Neuronal stem cell (in vitro differentiated cells): Measurements from ENCODE around the gene STXBP5.

ENCODE experiments used
- DNase-seq: peaks from one replicate; pipeline ENCODE4 v3.0.0-alpha.2; 2013; ENCODE audit warnings: low spot score
- H2AFZ ChIP-seq: one replicate; pipeline ENCODE4 v1.6.1; 2013; ENCODE audit warnings: mild to moderate bottlenecking, low read length, inconsistent platforms
- H2AK5ac ChIP-seq: 2 replicates; pipeline ENCODE4 v1.6.1; 2013; ENCODE audit warnings: low read depth, mild to moderate bottlenecking, inconsistent platforms, low read length, moderate library complexity, mixed read lengths
- H2BK120ac ChIP-seq: 2 replicates; pipeline ENCODE4 v1.6.1; 2013; ENCODE audit warnings: low read depth, mild to moderate bottlenecking, inconsistent platforms, low read length, moderate library complexity, mixed read lengths
- H2BK12ac ChIP-seq: one replicate; pipeline ENCODE4 v1.6.1; 2013; ENCODE audit warnings: low read length, inconsistent platforms
- H2BK15ac ChIP-seq: 2 replicates; pipeline ENCODE4 v1.6.1; 2013; ENCODE audit warnings: mild to moderate bottlenecking, low read length, inconsistent platforms, mixed read lengths
- H2BK5ac ChIP-seq: one replicate; pipeline ENCODE4 v1.6.1; 2013; ENCODE audit warnings: inconsistent platforms, mild to moderate bottlenecking, low read length, moderate library complexity
- H3K14ac ChIP-seq: one replicate; pipeline ENCODE4 v1.6.1; 2013; ENCODE audit warnings: low read length, inconsistent platforms
- H3K18ac ChIP-seq: 2 replicates; pipeline ENCODE4 v1.6.1; 2013; ENCODE audit warnings: low read length, inconsistent platforms
- H3K23ac ChIP-seq: 2 replicates; pipeline ENCODE4 v1.6.1; 2013; ENCODE audit warnings: low read depth, mild to moderate bottlenecking, mixed read lengths, low read length, inconsistent platforms; ENCODE audit not compliant: poor library complexity
- H3K27ac ChIP-seq: replicated peaks from 3 replicates; pipeline ENCODE4 v1.5.1; 2013; ENCODE audit warnings: low read length, inconsistent platforms
- H3K27me3 ChIP-seq, 3 experiments: 2 replicates each; pipeline ENCODE4 v1.6.1; 2013; ENCODE audit warnings: low read length in 3 of 3, mild to moderate bottlenecking in 2 of 3, inconsistent platforms in 1 of 3, low read depth in 1 of 3, mixed read lengths in 1 of 3, moderate library complexity in 1 of 3; ENCODE audit not compliant: control insufficient read depth in 3 of 3, insufficient read depth in 3 of 3
- H3K36me3 ChIP-seq, 2 donors: replicated peaks in 1 of 2; 2 replicates each; pipeline ENCODE4 v1.6.1; 2013; ENCODE audit warnings: low read length in 2 of 2; ENCODE audit not compliant: control insufficient read depth in 2 of 2, insufficient read depth in 2 of 2
- H3K4ac ChIP-seq: 2 replicates; pipeline ENCODE4 v1.6.1; 2013; ENCODE audit warnings: inconsistent platforms, mild to moderate bottlenecking, low read length, moderate library complexity
- H3K4me1 ChIP-seq, 2 donors: 1 replicate in 1 of 2; 2 replicates in 1 of 2; pipeline ENCODE4 v1.6.1; 2013; ENCODE audit warnings: low read length in 2 of 2, low read depth in 1 of 2; ENCODE audit not compliant: control insufficient read depth in 2 of 2, insufficient read depth in 1 of 2
- H3K4me2 ChIP-seq: one replicate; pipeline ENCODE4 v1.6.1; 2013; ENCODE audit warnings: mild to moderate bottlenecking, low read length, inconsistent platforms; ENCODE audit not compliant: insufficient read depth, poor library complexity, severe bottlenecking
- H3K4me3 ChIP-seq, 2 donors: 2 replicates each; pipeline ENCODE4 v1.5.1; 2013; ENCODE audit warnings: low read length in 2 of 2, mild to moderate bottlenecking in 2 of 2, inconsistent platforms in 1 of 2, moderate library complexity in 1 of 2
- H3K79me1 ChIP-seq: one replicate; pipeline ENCODE4 v1.6.1; 2013; ENCODE audit warnings: low read depth, mild to moderate bottlenecking, inconsistent platforms, low read length, moderate library complexity
- H3K9ac ChIP-seq: one replicate; pipeline ENCODE4 v1.6.1; 2013; ENCODE audit warnings: mild to moderate bottlenecking, low read depth, low read length, inconsistent platforms; ENCODE audit not compliant: poor library complexity
- H3K9me3 ChIP-seq, 2 donors: replicated peaks in 1 of 2; 2 replicates each; pipeline versions ENCODE3 to v1.6.1; 2013; ENCODE audit warnings: low read length in 2 of 2, mild to moderate bottlenecking in 2 of 2, inconsistent platforms in 1 of 2, low read depth in 1 of 2, mixed read lengths in 1 of 2, moderate library complexity in 1 of 2; ENCODE audit not compliant: control insufficient read depth in 2 of 2, insufficient read depth in 1 of 2
- H4K8ac ChIP-seq: one replicate; pipeline ENCODE4 v1.6.1; 2013; ENCODE audit warnings: low read depth, mild to moderate bottlenecking, inconsistent platforms, low read length, moderate library complexity
- H4K91ac ChIP-seq: one replicate; pipeline ENCODE4 v1.6.1; 2013; ENCODE audit warnings: low read length, low read depth, mild to moderate bottlenecking, inconsistent platforms; ENCODE audit not compliant: poor library complexity
- WGBS, 2 donors: extraction: QIAGEN DNeasy Blood & Tissue Kit; methylation state at CpG; one replicate each; pipeline ENCODE4 v1.1.7; 2013; ENCODE audit warnings: missing lambda C conversion rate in 2 of 2, mixed read lengths in 1 of 2; ENCODE audit not compliant: insufficient read length in 2 of 2, insufficient replicate concordance in 1 of 2; ENCODE audit errors: extremely low coverage in 2 of 2; 5-methylcytosine and 5-hydroxymethylcytosine counted together

Gene STXBP5

GRCh38 chr6:147238906-147239305 lies 34.7 kb downstream of the STXBP5 start:
- H3K4me2 ChIP-seq: no peak overlapping the region
- H3K79me1 ChIP-seq: no peaks in the 10 kb centered on the region
- DNase-seq: no peak
- H2BK12ac ChIP-seq: no peak overlapping the region
- no peak overlapping the region for H3K4ac ChIP-seq
- H2AFZ ChIP-seq: no peak overlapping the region
- H2BK120ac ChIP-seq: no peak overlapping the region
- no peaks in the 10 kb centered on the region for H3K9me3 ChIP-seq
- WGBS, 2 donors: no CpG with 5 or more reads among the region's 5 CpGs
- no peak overlapping the region for H3K9ac ChIP-seq
- H3K4me3 ChIP-seq: no peak overlapping the region
- no peak overlapping the region for H3K14ac ChIP-seq
- H2BK15ac ChIP-seq: no peak overlapping the region
- no peak overlapping the region for H3K18ac ChIP-seq
- H3K27me3 ChIP-seq: no peaks in the 10 kb centered on the region
- no peak overlapping the region for H2AK5ac ChIP-seq
- no peak overlapping the region for H4K91ac ChIP-seq
- H3K36me3 ChIP-seq: peaks cover 0 to 19% of the 10 kb centered on the region in 2 donors
- H3K27ac ChIP-seq: no peak overlapping the region
- no peak overlapping the region for H4K8ac ChIP-seq
- H3K4me1 ChIP-seq: no peaks in the 10 kb centered on the region
- H2BK5ac ChIP-seq: no peak overlapping the region
- H3K23ac ChIP-seq: no peak overlapping the region

GRCh38 chr6:147244832-147245231 lies 40.6 kb downstream of the STXBP5 start:
- H2BK120ac ChIP-seq: no peak overlapping the region
- no peak overlapping the region for H3K27ac ChIP-seq
- no peak overlapping the region for H2BK5ac ChIP-seq
- no peak overlapping the region for H3K4me2 ChIP-seq
- H2AFZ ChIP-seq: no peak overlapping the region
- no peak overlapping the region for H3K4me3 ChIP-seq
- no peak overlapping the region for H4K91ac ChIP-seq
- H3K27me3 ChIP-seq: no peaks in the 10 kb centered on the region
- H4K8ac ChIP-seq: no peak overlapping the region
- no peak for DNase-seq
- no peak overlapping the region for H2BK15ac ChIP-seq
- H3K23ac ChIP-seq: no peak overlapping the region
- no peak overlapping the region for H3K14ac ChIP-seq
- H3K18ac ChIP-seq: no peak overlapping the region
- H3K4ac ChIP-seq: no peak overlapping the region
- H3K9ac ChIP-seq: no peak overlapping the region
- no CpG with 5 or more reads among the region's 4 CpGs for WGBS, 2 donors
- no peak overlapping the region for H2AK5ac ChIP-seq
- peaks cover 5 to 6% of the 10 kb centered on the region in 2 donors for H3K4me1 ChIP-seq
- no peak overlapping the region for H2BK12ac ChIP-seq
- H3K79me1 ChIP-seq: no peaks in the 10 kb centered on the region
- H3K36me3 ChIP-seq: peaks cover 0 to 12% of the 10 kb centered on the region in 2 donors
- no peaks in the 10 kb centered on the region for H3K9me3 ChIP-seq

DNA sequence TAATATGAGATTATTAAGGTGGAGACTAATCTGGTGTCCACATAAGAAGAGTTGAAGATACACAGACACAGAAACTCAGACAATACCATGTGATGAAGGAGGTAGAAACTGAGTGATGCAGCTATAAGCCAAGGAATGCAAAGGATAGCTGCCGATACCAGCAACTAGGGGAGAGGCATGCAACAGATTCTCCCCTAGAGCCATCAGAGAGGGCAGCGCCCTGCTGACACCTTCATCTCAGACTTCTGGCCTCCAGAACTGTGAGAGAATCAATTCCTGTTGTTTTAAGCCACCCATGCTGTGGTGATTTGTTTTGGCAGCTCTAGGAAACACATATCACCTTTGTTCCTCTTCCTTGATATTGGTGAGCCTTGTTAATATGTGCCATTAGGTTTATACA lies 41.5 kb downstream of the STXBP5 start:
- no peak for DNase-seq
- no CpG with 5 or more reads among the region's 2 CpGs for WGBS, 2 donors

DNA sequence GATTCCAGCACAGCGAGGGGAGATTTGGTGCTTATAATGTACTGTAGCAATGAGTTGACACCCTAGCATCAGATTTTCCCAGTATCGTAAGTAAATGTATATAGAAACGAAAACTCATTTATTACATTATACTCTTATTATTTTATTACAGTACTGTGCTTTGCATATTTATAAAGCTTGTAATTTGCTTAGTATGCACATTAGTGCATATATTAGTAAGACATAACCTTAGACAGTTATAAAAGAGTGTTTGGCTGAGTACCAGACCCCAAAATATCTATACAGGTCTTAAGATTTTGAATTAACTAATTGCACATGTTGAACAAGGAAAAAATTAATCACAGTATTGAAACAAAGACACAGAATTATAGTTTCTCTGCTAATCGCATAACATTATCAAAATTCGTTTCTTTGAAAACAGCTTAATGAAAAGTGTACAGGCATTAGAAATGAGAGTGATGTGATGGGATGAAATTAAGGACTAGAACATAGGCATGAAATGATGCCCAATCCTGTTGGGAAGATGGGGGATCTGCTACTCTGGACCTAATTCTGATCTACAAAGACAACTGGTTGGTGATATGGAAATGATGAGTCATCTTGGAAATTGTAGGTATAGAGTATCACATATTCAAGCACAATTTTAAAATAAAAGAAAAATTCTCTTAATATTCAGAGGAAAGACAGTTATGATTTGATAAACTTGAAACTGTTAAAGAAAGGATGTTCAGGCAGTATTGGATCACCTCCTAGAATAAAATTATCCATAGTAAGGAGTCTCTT lies 42.8 kb downstream of the STXBP5 start:
- Histone ChIP-seq H3K9me3 (no peaks in the 10 kb centered on the region), H3K79me1 (no peaks in the 10 kb centered on the region), H3K36me3 (peaks cover 5 to 8% of the 10 kb centered on the region in 2 donors), H3K4me1 (peaks cover 5 to 6% of the 10 kb centered on the region in 2 donors), H3K4ac (no peak overlapping the region), H2BK12ac (no peak overlapping the region), H3K27ac (no peak overlapping the region), H3K27me3 (no peaks in the 10 kb centered on the region), H3K4me3 (no peak overlapping the region), H3K9ac (no peak overlapping the region), H2AFZ (no peak overlapping the region), H3K23ac (no peak overlapping the region), H4K91ac (no peak overlapping the region), H3K14ac (no peak overlapping the region), H2BK15ac (no peak overlapping the region), H2AK5ac (no peak overlapping the region), H3K18ac (no peak overlapping the region), H3K4me2 (no peak overlapping the region), H4K8ac (no peak overlapping the region), H2BK120ac (no peak overlapping the region), H2BK5ac (no peak overlapping the region)
- no CpG with 5 or more reads among the region's 5 CpGs for WGBS, 2 donors
- DNase-seq: no peak

More for the DNA sequence above, 41.5 kb downstream of the STXBP5 start:
- Histone ChIP-seq H2BK12ac (no peak overlapping the region), H3K4me3 (no peak overlapping the region), H3K4ac (no peak overlapping the region), H3K27me3 (no peaks in the 10 kb centered on the region), H4K8ac (no peak overlapping the region), H3K27ac (no peak overlapping the region), H3K18ac (no peak overlapping the region), H3K9ac (no peak overlapping the region), H3K79me1 (no peaks in the 10 kb centered on the region), H3K4me2 (no peak overlapping the region), H3K36me3 (peaks cover 0 to 9% of the 10 kb centered on the region in 2 donors), H2BK15ac (no peak overlapping the region), H3K9me3 (no peaks in the 10 kb centered on the region), H2BK5ac (no peak overlapping the region), H2AK5ac (no peak overlapping the region), H2AFZ (no peak overlapping the region), H4K91ac (no peak overlapping the region), H3K14ac (no peak overlapping the region), H3K4me1 (peaks cover 5 to 6% of the 10 kb centered on the region in 2 donors), H3K23ac (no peak overlapping the region), H2BK120ac (no peak overlapping the region)
